CD14-positive monocyte (primary cell): ENCODE measurements around the gene PARP11. TPM values are rescaled to one million over a fixed set of nuclear protein-coding genes. Genes with fewer than 3 reads are reported as not detected.
A peak's percentile ranks its signal among the peaks of the same experiment; 100 is the strongest.

Experiments used
- DNase-seq, 3 donors: peaks; one replicate each; pipeline ENCODE4 v3.0.0-alpha.2; 2011 to 2022
- H2AFZ ChIP-seq: 2 replicates; pipeline ENCODE4 v1.6.0; 2012; ENCODE audit warnings: mild to moderate bottlenecking, low read depth, low read length, inconsistent platforms; ENCODE audit not compliant: insufficient read depth, poor library complexity, severe bottlenecking
- H3K27ac ChIP-seq, 2 donors: 1 replicate in 1 of 2; 2 replicates in 1 of 2; pipeline ENCODE4 v1.5.1; 2012 to 2013; ENCODE audit warnings: low read length in 2 of 2, control low read depth in 1 of 2, inconsistent platforms in 1 of 2, low read depth in 1 of 2, mild to moderate bottlenecking in 1 of 2
- H3K27me3 ChIP-seq, 2 donors: one replicate each; pipeline versions ENCODE4 v1.6.0 to v1.6.1; 2011 to 2013; ENCODE audit warnings: low read length in 2 of 2; ENCODE audit not compliant: control insufficient read depth in 2 of 2, insufficient read depth in 2 of 2
- H3K36me3 ChIP-seq, 2 donors: replicated peaks in 1 of 2; 1 replicate in 1 of 2; 2 replicates in 1 of 2; pipeline versions ENCODE4 v1.5.1 to v1.6.1; 2012 to 2013; ENCODE audit warnings: low read length in 2 of 2, control low read depth in 1 of 2, inconsistent platforms in 1 of 2, mild to moderate bottlenecking in 1 of 2; ENCODE audit not compliant: insufficient read depth in 2 of 2, control insufficient read depth in 1 of 2
- H3K4me1 ChIP-seq, 2 donors: 1 replicate in 1 of 2; 2 replicates in 1 of 2; pipeline versions ENCODE4 v1.5.1 to v1.6.1; 2012 to 2013; ENCODE audit warnings: low read length in 2 of 2, control low read depth in 1 of 2, inconsistent platforms in 1 of 2, mild to moderate bottlenecking in 1 of 2, moderate library complexity in 1 of 2; ENCODE audit not compliant: insufficient read depth in 2 of 2, control insufficient read depth in 1 of 2
- H3K4me2 ChIP-seq: replicated peaks from 2 replicates; pipeline ENCODE3; 2012; ENCODE audit warnings: low read length, moderate library complexity, mild to moderate bottlenecking; ENCODE audit not compliant: poor library complexity, severe bottlenecking; ENCODE audit errors: extremely low read depth
- H3K4me3 ChIP-seq, 3 experiments: fragments of 200-600 bp in 1 of 3; sonication (generic) in 1 of 3; replicated peaks in 1 of 3; 1 replicate in 2 of 3; 2 replicates in 1 of 3; pipeline ENCODE4 v1.5.1; 2011 to 2013; ENCODE audit warnings: low read length in 3 of 3, mild to moderate bottlenecking in 3 of 3, control low read depth in 2 of 3, low read depth in 2 of 3, inconsistent platforms in 1 of 3, moderate library complexity in 1 of 3
- H3K79me2 ChIP-seq: 2 replicates; pipeline ENCODE4 v1.6.0; 2012; ENCODE audit warnings: mild to moderate bottlenecking, control low read depth, inconsistent platforms, low read length, moderate library complexity; ENCODE audit not compliant: insufficient read depth
- H3K9ac ChIP-seq: 2 replicates; pipeline ENCODE4 v1.6.0; 2017; ENCODE audit warnings: low read length, mild to moderate bottlenecking; ENCODE audit not compliant: insufficient read depth, poor library complexity, severe bottlenecking
- H3K9me3 ChIP-seq, 2 donors: replicated peaks in 1 of 2; 1 replicate in 1 of 2; 2 replicates in 1 of 2; pipeline versions ENCODE4 v1.5.1 to v1.6.1; 2012 to 2013; ENCODE audit warnings: low read length in 2 of 2, control low read depth in 1 of 2; ENCODE audit not compliant: control insufficient read depth in 1 of 2, insufficient read depth in 1 of 2
- H4K20me1 ChIP-seq: 2 replicates; pipeline ENCODE4 v1.6.0; 2012; ENCODE audit warnings: mild to moderate bottlenecking, low read length, control low read depth, moderate library complexity; ENCODE audit not compliant: insufficient read depth
- H3K27ac Mint-ChIP-seq, 7 donors: one replicate each; pipeline ENCODE4 v1.8.0; 2020; ENCODE audit warnings: mild to moderate bottlenecking in 7 of 7, mixed read lengths in 7 of 7, moderate library complexity in 6 of 7, inconsistent platforms in 2 of 7
- H3K27me3 Mint-ChIP-seq, 3 donors: one replicate each; pipeline ENCODE4 v1.8.0; 2021 to 2022; ENCODE audit warnings: low read depth in 3 of 3, mild to moderate bottlenecking in 3 of 3, mixed read lengths in 3 of 3, moderate library complexity in 3 of 3, inconsistent platforms in 1 of 3
- H3K36me3 Mint-ChIP-seq, 2 donors: one replicate each; pipeline ENCODE4 v1.8.0; 2020; ENCODE audit warnings: mixed read lengths in 2 of 2, inconsistent platforms in 1 of 2, mild to moderate bottlenecking in 1 of 2
- H3K4me1 Mint-ChIP-seq: one replicate; pipeline ENCODE4 v1.8.0; 2020; ENCODE audit warnings: mild to moderate bottlenecking, mixed read lengths
- H3K4me3 Mint-ChIP-seq, 2 donors: one replicate each; pipeline ENCODE4 v1.8.0; 2020; ENCODE audit warnings: mild to moderate bottlenecking in 2 of 2, mixed read lengths in 2 of 2, moderate library complexity in 1 of 2
- H3K9me3 Mint-ChIP-seq, 7 donors: one replicate each; pipeline ENCODE4 v1.8.0; 2020 to 2022; ENCODE audit warnings: mixed read lengths in 7 of 7, mild to moderate bottlenecking in 6 of 7, moderate library complexity in 6 of 7, inconsistent platforms in 2 of 7
- WGBS: methylation state at CpG from one replicate; pipeline ENCODE4 v1.1.5; 2013; ENCODE audit warnings: missing lambda C conversion rate; ENCODE audit not compliant: insufficient coverage; 5-methylcytosine and 5-hydroxymethylcytosine counted together
- intact Hi-C, 2 donors: fragments of 100-400 bp; cut with micrococcal nuclease; formaldehyde crosslinking; loops; one replicate each; pipeline versions ENCODE4 v1.15.0 to v1.15.1; 2023
- polyA plus RNA-seq, 3 donors: library from polyadenylated mRNA; depleted of rRNA in 1 of 3; unstranded in 2 of 3; stranded (reverse) in 1 of 3; fragments of 300-500 nt in 2 of 3; fragments of >200 nt in 1 of 3; fragmentation: Illumina TruSeq in 2 of 3; gene quantifications; 1 replicate in 2 of 3; 2 replicates in 1 of 3; pipeline ENCODE4 v1.2.3, GENCODE V29; 2012 to 2021
- TF ChIP-seq, protein P1 (sequence below): fragments of 200-600 bp; IDR thresholded peaks from one replicate; pipeline ENCODE4 v1.8.0; 2022; ENCODE audit warnings: antibody characterized with exemption, mild to moderate bottlenecking

PARP11 gene
- polyA plus RNA-seq, 3 donors: 3.2 to 6.2 (median 5.4) TPM

DNA sequence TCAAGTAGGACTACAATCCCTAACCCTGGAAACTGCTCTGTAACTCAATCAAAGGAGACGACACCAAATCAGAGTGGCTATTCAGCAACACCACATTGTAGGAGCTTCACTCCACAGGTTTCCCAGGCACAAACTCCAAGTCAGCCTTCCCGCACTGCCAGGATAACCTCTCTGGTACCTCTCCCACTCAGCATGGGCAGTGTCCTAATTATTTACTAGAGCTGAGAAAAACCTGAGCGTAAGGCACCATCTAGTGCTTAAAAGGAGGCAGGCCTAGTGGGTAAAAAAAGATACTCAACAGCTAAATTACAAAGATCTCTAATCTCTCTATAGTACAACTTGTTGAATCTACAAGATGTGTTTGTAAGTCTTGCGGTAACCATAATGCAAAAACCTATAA lies 36.1 kb downstream of the PARP11 start:
- Histone ChIP-seq H3K4me3 (no peak overlapping the region), H2AFZ (no peak overlapping the region), H3K4me2 (no peak overlapping the region), H3K4me1 (peaks cover 5 to 23% of the 10 kb centered on the region in 2 donors), H4K20me1 (peaks cover 27% of the 10 kb centered on the region), H3K36me3 (peaks cover 4 to 11% of the 10 kb centered on the region in 2 donors), H3K79me2 (peaks cover 29% of the 10 kb centered on the region), H3K27me3 (no peaks in the 10 kb centered on the region), H3K27ac (no peak overlapping the region), H3K9ac (no peak overlapping the region), H3K9me3 (no peaks in the 10 kb centered on the region)
- peaks cover 0 to 4% (median 2%) of the 10 kb centered on the region in 3 donors for H3K27me3 Mint-ChIP-seq
- TF ChIP-seq, protein P1, sequence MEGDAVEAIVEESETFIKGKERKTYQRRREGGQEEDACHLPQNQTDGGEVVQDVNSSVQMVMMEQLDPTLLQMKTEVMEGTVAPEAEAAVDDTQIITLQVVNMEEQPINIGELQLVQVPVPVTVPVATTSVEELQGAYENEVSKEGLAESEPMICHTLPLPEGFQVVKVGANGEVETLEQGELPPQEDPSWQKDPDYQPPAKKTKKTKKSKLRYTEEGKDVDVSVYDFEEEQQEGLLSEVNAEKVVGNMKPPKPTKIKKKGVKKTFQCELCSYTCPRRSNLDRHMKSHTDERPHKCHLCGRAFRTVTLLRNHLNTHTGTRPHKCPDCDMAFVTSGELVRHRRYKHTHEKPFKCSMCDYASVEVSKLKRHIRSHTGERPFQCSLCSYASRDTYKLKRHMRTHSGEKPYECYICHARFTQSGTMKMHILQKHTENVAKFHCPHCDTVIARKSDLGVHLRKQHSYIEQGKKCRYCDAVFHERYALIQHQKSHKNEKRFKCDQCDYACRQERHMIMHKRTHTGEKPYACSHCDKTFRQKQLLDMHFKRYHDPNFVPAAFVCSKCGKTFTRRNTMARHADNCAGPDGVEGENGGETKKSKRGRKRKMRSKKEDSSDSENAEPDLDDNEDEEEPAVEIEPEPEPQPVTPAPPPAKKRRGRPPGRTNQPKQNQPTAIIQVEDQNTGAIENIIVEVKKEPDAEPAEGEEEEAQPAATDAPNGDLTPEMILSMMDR: no peak
- no peak overlapping the region for H3K4me3 Mint-ChIP-seq
- peaks cover 0 to 2% (median 0%) of the 10 kb centered on the region in 7 donors for H3K9me3 Mint-ChIP-seq
- H3K4me1 Mint-ChIP-seq: peaks cover 33% of the 10 kb centered on the region
- peaks cover 26 to 33% of the 10 kb centered on the region in 2 donors for H3K36me3 Mint-ChIP-seq
- no peak for DNase-seq
- intact Hi-C loops: no loop called here
- WGBS: 95% methylated on average over 2 of the region's 4 CpGs
- no peak overlapping the region for H3K27ac Mint-ChIP-seq

DNA sequence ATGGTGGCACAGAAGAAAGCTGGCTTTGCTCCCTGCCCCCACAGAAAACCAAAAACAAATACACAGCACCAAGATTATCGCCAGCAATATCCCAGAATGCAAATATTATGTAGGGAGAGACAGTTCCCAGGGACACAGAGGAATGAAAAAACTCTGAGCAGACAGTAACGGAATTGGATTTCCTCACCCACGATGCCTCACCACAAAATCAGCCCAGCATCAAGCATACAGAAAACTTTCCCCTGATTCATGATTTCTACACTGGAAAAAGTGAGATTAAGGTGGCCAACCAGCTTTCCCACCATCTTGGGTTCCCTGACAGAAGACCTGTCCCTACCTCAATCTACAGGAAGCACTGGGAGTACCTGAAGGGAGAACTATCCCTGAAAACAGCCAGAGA lies 36.6 kb downstream of the PARP11 start:
- Histone ChIP-seq H3K9me3 (no peaks in the 10 kb centered on the region), H3K36me3 (peaks cover 3 to 6% of the 10 kb centered on the region in 2 donors), H2AFZ (no peak overlapping the region), H3K4me2 (no peak overlapping the region), H3K79me2 (peaks cover 29% of the 10 kb centered on the region), H3K9ac (no peak overlapping the region), H3K4me1 (peaks cover 5 to 23% of the 10 kb centered on the region in 2 donors), H3K27ac (no peak overlapping the region), H3K4me3 (no peak overlapping the region), H4K20me1 (peaks cover 27% of the 10 kb centered on the region), H3K27me3 (no peaks in the 10 kb centered on the region)
- Mint-ChIP-seq H3K36me3 (peaks cover 22 to 29% of the 10 kb centered on the region in 2 donors), H3K4me3 (no peak overlapping the region), H3K9me3 (peaks cover 0 to 2% (median 0%) of the 10 kb centered on the region in 7 donors), H3K4me1 (peaks cover 33% of the 10 kb centered on the region), H3K27me3 (peaks cover 0 to 2% (median 2%) of the 10 kb centered on the region in 3 donors), H3K27ac (peak overlapping the region in 2 of 7 donors; percentile 36 to 43)
- intact Hi-C loops: no loop called here
- DNase-seq: peak in 1 of 3 donors; percentile 28
- TF ChIP-seq, protein P1: no peak
- no CpG with 5 or more reads among the region's 3 CpGs for WGBS
